ENCODE results near the gene CENPVL1.
"Not testable (repeated sequence)": the region's sequence is repeated elsewhere in the genome, so short reads cannot be mapped to it uniquely, and the experiment has no call there.

The CENPVL1 gene

GRCh38 chrX:51710277-51711164, at the start of gene CENPVL1:
TSS of gene CENPVL1 (plus strand) at chrX:51710512. CDS start at chrX:51710512, 0 bp downstream.
- not testable (repeated sequence) for DNase-seq (ENCODE audit: low spot score)

GRCh38 chrX:51665981-51666380, 44.3 kb upstream of the CENPVL1 start:
- no peak for DNase-seq (ENCODE audit: low spot score)

- not testable (repeated sequence) for DNase-seq (ENCODE audit: low spot score)
Observed at GRCh38 chrX:51679689-51680433, 30.5 kb upstream of the CENPVL1 start.

- not testable (repeated sequence) for DNase-seq (ENCODE audit: low spot score)
Observed at GRCh38 chrX:51681808-51682719, 28.2 kb upstream of the CENPVL1 start.

DNA sequence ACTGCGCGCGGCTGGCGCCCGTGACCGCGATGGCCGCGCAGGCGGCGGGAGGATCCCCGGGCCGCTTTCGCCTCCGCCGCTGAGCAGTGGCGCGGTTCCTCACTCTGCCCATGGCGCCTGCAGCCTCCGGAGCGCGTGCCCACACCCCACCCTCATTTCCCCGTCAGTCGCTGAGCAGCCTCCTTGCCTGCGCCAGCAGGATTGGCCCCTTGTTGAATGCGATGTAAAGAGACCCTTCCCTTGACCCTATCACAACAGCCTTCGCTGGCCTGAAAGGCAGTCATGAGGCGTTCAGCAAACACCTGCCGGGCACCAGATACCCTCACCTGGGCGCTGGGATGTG, 27.6 kb upstream of the CENPVL1 start, which contains the start of gene CENPVL2:
CENPVL2 (minus strand) TSS at position 112 of the 343 bp plus-strand sequence; CDS start at position 112, 0 bp downstream.
- not testable (repeated sequence) for DNase-seq (ENCODE audit: low spot score)

DNA sequence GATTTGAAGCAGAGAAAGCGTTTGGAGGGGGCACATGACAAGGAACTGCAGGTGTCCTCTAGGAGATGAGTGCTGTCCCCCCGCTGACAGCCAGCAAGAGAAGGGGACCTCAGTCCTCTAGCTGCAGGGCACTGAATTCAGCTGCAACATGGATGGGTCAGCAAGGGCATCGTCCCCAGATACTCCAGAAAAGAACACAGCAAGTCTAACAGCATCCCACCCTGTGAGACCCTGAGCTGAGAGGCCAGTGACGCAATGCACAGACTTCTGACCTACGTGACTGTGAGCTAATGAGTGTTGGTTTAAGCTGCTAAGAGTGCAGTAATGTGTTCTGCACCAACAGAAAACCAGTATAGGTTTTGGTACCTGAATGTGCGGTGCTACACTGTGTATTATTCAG, 16.1 kb upstream of the CENPVL1 start:
- DNase-seq (ENCODE audit: low spot score), result no peak

- DNase-seq (ENCODE audit: low spot score), result no peak
Observed at GRCh38 chrX:51697397-51697796, 12.9 kb upstream of the CENPVL1 start.

- DNase-seq (ENCODE audit: low spot score), result not testable (repeated sequence)
Observed at GRCh38 chrX:51712943-51713647, 2.8 kb downstream of the CENPVL1 start.

- no peak for DNase-seq (ENCODE audit: low spot score)
Observed at GRCh38 chrX:51728202-51728601, 17.9 kb downstream of the CENPVL1 start.

- no peak for DNase-seq (ENCODE audit: low spot score)
Observed at GRCh38 chrX:51737091-51737490, 26.8 kb downstream of the CENPVL1 start.

DNA sequence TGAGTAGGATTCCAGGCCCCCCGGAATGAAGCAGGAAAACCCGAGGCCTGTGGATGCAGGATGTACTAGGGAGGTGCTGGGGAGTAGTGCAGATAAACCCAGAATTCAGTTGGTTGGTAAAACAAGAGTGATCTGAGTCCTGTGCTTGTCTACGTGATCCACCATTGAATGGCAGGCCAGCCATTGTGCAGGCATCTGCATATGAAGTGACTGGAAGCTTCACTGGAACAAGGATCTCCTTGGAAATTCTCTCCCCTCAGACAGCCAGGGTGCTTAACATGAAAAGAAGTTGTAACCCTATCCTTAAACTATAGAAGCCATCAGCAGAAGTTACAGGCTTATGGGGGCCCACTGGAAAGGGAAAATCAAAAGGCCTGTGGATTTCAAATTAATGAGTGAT, 32.3 kb downstream of the CENPVL1 start:
- DNase-seq (ENCODE audit: low spot score), result no peak

- peak; percentile 41 for DNase-seq (ENCODE audit: low spot score)
Observed at GRCh38 chrX:51743179-51743957, 33.1 kb downstream of the CENPVL1 start, which contains the start of gene GSPT2. TSS of gene GSPT2 (plus strand) at chrX:51743442. CDS start at chrX:51743627, 185 bp downstream.

GRCh38 chrX:51747671-51748070, 37.4 kb downstream of the CENPVL1 start:
- no peak for DNase-seq (ENCODE audit: low spot score)

DNA sequence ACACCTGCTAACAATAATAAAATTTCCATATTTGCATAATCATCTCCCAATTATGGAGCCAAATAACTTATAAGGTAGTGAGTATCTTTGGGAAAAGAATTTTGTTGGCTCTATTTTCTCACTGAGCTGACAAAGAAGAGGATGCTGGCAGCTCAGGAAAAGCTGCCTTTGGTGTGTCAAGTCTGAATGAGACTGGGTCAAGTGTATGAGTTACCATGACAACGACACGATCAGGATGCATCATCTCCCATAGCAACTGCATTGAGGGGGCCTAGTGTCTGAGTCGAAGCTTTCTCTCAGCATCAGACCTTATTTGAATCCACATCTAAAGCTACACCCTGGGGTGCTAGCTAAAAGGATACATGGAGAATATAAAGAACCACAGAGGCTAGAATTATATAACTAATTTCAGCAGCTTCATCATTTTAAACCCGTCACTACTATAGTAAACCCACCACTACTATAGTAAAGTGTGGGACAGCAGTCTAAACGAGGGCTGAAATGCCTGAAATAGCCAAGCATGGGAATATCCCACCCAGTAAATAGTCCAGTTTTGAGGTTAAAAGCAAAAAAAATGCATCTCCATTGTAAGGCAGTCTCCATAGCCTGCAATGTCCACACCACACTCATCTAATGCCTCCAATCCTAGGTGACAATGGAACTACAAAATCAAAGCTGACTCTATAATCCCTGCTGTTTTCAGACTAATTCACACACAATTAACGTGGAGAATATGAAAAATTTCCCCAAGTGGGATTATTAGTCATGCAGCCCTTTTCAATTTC, 48.9 kb downstream of the CENPVL1 start:
- DNase-seq (ENCODE audit: low spot score), result no peak

DNA sequence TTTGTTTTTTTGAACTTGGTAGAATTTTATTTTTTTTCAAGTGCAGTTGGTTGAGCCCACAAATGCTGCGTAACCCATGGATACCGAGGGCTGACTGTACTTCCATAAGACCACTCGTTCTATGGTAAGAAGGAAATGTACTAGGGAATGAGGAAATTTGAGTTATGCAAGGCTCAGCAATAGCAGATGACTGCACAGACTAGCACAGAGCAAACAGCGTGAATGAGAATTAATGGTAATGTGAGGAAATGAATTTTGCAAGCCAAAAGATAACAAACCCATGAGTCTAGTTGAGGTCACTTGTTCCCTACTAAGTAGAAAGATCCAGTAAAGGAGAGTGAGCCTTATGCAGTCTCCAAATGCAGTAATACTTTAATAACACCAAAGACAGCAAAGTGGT, 50.3 kb downstream of the CENPVL1 start:
- no peak for DNase-seq (ENCODE audit: low spot score)

Measured in hepatic stellate cell (primary cell).